DMS153 treated with DMSO at 0.1 percent for 48 hours (cell line): ENCODE results near the gene DLL3.
"Not testable (repeated sequence)": the region's sequence is repeated elsewhere in the genome, so short reads cannot be mapped to it uniquely, and the experiment has no call there.

Experiments
- DNase-seq: peaks from one replicate; lab custom pipeline; 2025; ENCODE audit not compliant: unreplicated experiment; lab: John Stamatoyannopoulos, UW

DLL3 gene, protein sequence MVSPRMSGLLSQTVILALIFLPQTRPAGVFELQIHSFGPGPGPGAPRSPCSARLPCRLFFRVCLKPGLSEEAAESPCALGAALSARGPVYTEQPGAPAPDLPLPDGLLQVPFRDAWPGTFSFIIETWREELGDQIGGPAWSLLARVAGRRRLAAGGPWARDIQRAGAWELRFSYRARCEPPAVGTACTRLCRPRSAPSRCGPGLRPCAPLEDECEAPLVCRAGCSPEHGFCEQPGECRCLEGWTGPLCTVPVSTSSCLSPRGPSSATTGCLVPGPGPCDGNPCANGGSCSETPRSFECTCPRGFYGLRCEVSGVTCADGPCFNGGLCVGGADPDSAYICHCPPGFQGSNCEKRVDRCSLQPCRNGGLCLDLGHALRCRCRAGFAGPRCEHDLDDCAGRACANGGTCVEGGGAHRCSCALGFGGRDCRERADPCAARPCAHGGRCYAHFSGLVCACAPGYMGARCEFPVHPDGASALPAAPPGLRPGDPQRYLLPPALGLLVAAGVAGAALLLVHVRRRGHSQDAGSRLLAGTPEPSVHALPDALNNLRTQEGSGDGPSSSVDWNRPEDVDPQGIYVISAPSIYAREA

GRCh38 chr19:39498798-39499642, at the start of gene DLL3:
Gene DLL3, plus strand, starts transcription at chr19:39498947. Its CDS starts 28 bp downstream, at chr19:39498975.
- peak; percentile 47 for DNase-seq

DNA sequence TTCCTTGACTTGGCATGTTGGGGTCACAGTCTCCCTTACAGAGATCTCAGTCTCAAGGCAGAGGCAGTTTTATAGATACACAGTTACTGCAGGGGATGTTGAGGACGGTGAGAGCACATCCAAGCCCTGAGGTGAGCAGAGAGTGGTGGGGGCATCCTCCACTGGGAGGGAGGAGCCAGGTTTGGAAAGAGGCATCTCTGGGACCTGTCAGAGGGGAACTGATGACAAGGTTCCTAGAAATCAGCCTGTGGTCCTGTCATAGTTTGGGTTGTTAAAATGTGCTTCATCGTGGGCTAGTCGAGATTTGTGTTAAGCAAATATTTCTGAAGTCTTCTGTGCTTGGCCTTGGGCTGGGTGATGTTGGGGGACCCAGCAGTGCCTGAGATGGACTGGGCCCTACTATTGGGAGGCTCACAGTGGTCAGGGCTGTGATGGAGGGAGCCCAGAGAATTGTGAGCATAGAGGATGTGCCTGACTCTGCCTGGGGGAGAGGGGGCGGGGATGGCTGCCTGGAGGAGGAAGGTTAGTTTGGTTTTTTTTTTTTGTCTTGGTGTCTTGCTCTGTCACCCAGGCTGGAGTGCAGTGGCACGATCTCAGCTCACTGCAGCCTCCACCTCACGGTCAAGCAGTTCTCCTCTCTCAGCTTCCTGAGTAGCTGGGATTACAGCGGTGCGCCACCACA, 49.5 kb upstream of the DLL3 start:
- DNase-seq = no peak

DNA sequence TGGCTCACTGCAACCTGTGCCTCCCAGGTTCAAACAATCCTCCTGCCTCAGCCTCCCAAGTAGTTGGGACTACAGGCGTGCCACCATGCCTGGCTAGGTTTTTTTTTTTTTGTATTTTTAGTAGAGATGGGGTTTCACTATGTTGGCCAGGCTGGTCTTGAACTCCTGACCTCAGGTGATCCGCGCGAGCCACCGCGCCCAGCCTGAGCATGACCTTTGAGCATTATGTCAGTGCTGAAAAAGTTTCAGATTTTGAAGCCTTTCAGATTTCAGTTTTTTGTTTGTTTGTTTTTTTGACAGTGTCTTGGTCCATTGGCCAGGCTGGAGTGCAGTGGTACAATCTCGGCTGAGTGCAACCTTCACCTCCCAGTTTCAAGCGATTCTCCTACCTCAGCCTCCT, 47.5 kb upstream of the DLL3 start:
- DNase-seq = not testable (repeated sequence)

- no peak for DNase-seq
These were observed 35.3 kb upstream of the DLL3 start for GRCh38 chr19:39463403-39463802.

DNA sequence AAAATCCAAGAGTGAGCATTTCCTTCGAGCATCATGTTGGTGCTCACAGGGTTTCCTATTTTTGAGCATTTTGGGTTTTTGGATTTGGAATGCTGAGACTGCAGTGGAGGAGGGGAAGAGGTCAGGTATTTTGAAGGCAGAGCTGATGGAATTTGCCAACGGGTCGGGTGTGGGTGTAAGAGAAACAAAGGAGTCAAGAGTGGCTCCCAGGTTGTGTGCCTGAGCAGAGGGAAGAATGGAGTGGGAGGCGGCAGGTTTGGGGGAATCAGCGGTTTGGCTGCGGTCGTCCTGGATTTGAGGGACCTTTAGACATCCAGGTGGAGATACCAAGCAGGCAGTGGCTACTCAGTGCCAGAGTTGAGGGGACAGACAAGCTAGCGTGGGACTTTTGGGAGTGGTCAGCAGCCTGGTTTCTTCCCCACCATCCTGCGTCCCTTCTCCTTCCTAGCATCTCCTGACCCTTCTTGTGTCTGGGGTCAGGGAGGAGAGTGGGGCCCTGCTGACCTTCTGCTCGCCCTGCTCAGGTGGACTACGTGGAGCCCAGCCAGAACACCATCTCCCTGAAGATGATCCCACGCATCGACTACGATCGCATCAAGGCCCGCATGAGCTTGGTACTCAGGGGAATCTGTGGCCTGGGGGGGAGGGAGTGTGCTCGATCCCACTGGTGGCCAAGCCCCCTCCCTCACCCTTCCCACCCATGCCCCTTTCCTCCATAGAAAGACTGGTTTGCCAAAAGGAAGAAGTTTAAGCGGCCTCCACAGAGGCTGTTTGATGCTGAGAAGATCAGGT, 32.6 kb upstream of the DLL3 start:
- no peak for DNase-seq

DNA sequence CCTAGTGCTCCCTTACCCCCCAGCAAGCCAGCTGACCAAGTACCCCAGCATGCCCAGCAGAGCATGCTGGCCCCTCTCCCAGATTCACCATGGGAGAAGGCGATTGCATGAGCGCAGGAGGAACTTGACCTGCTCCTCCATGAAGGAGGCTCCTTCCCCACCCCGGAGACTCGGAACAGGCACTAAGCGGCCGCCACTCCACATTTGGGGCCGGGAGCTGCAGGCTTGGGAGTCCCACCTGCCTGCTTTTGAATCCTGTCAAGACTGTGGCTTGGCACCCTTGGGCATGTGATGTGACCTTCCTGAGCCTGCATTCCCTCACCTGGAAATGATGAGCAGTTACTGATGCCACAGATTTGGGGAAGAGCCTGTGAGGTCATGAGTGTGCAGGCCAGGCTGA, 30.8 kb upstream of the DLL3 start:
- no peak for DNase-seq

- no peak for DNase-seq
These were observed 29.7 kb upstream of the DLL3 start for GRCh38 chr19:39469036-39469435.

DNA sequence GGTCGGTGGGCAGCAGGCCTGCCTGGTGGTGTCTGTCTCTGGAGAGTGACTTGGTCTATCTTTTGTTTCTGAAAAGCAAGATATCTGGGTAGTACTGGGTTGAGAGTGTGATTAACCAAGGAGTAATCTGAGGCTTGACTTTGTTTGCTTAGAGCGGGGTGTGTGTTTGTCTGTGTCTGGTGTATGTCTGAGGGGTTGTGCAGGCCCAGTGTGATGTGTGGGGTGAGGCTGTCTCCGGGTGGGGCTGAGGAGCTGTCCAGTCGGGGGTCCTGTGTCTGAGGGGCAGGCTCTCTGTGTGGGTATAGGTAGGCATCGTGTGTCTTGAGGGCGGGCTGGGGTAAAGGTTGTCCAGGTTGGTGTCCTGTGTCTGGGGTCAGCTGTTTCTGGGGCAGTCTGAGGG, 29.2 kb upstream of the DLL3 start:
- no peak for DNase-seq

DNA sequence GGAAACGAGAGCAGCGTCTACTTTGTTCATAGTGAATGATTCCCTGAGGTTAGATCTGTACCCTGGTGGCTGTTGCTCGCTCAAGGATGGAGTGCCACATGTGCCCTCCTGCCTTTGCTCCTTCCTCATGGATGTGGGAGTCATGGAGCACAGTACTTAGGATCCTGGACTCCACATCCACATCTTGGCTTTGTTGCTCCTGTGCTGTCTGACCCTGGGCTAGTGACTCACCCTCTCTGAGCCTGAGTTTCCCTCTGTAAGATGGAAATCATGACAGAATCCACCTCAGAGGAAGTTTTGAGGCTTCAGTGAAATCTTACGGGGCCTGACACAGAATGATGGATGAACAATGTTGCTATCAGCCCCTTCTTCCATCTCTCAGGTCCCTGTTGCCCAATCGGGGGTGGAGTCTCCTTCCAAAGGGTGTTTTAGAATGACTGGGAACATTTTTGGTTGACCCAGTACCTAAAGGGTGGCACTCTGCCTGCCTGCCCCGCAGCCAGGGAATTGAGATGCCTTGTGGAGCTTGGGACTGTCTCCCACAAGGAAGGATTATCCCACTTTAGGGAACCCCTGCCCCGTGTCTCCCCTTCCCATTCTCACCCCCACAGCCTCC, 27.9 kb upstream of the DLL3 start:
- no peak for DNase-seq

- DNase-seq = no peak
These were observed 26.8 kb upstream of the DLL3 start for GRCh38 chr19:39471756-39472536.

DNA sequence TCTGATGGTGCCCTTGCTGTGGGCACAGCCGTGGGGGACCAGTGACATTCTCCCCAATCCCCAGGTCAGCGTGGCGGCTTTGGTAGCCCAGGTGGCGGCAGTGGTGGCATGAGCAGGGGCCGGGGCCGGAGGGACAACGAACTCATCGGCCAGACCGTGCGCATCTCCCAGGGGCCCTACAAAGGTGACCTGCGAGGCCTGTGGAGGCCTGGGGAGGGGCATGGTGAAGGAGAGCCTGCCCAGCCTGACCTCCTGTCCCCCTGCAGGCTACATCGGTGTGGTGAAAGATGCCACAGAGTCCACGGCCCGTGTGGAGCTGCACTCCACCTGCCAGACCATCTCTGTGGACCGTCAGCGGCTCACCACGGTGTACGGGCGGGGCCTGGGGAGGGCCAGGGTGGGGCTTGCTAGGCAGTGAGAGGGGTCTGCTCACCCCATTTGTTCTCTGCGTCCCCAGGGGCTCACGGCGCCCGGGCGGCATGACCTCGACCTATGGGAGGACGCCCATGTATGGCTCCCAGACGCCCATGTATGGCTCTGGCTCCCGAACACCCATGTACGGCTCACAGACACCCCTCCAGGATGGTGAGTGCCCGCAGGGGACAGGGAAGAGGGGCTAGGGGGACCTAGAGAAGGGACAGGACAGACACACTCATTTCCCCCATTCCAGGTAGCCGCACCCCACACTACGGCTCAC, 25.9 kb upstream of the DLL3 start:
- DNase-seq = no peak

DNA sequence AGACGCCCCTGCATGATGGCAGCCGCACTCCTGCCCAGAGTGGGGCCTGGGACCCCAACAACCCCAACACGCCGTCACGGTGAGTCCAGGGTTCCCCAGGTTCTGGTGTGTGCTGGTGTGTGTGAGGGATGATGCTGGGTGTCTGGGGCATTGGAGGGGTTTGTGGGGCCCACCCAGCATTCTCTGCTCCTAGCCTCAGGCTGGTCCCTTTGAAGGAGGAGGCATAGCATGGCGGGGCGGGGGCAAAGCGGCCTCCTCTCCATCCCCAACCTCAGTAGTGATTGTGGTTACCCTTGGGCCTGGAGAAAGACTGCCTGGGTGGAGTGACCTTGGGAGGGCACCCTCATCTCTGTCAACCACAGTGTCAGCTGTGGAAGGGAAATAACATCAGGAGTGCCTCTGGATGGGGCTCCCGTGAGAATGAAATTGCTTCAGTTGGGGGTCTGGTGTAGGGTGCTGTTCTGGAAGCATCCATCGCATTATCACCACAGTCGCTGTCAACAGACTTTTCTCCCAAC, 25.2 kb upstream of the DLL3 start:
- no peak for DNase-seq

GRCh38 chr19:39474139-39474620, 24.6 kb upstream of the DLL3 start:
- DNase-seq = no peak

DNA sequence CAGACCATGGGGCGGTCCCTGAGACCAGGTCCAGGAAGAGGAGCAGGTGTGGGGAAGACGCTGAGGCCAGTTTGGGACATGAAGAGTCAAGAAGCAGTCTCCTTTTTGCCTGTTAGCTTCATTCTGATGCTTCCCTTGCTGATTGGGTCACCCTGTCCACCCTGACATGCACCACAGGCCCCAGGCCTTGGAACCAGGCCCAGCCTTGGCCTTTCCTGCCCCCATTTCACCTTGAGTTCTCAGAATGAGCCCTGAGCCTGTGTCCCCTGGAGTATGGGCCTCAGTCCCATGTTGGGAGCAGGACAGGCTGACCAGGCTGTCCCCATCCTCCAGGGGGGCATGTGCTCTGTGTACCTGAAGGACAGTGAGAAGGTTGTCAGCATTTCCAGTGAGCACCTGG, 23.0 kb upstream of the DLL3 start:
- DNase-seq = no peak

- DNase-seq = not testable (repeated sequence)
These were observed 19.4 kb upstream of the DLL3 start for GRCh38 chr19:39479319-39479801.

DNA sequence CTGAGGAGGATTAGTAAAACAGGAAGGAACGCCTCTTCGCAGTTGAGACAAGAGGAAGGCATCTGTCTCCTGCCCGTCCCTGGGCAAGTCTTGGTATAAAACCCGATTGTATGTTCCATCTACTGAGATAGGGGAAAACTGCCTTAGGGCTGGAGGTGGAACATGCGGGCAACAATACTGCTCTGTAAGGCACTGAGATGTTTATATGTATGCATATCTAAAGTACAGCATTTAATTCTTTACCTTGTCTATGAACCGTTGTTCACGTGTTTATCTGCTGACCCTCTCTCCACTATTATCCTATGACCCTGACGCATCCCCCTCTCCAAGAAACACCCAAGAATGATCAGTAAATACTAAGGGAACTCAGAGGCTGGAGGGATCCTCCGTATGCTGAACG, 18.8 kb upstream of the DLL3 start:
- DNase-seq = no peak

GRCh38 chr19:39480337-39481228, 18.2 kb upstream of the DLL3 start, which contains the start of gene TIMM50:
Gene TIMM50, plus strand, starts transcription at chr19:39480838. Its CDS starts 16 bp downstream, at chr19:39480854.
- DNase-seq = peak; percentile 92
